Putamen (tissue), 1 donor: ENCODE results near the gene CAMK2D.

ENCODE experiments used
- DNase-seq: peaks from one replicate; pipeline ENCODE4 v3.0.0-alpha.2; 2016; ENCODE audit warnings: low spot score

CAMK2D gene

DNA sequence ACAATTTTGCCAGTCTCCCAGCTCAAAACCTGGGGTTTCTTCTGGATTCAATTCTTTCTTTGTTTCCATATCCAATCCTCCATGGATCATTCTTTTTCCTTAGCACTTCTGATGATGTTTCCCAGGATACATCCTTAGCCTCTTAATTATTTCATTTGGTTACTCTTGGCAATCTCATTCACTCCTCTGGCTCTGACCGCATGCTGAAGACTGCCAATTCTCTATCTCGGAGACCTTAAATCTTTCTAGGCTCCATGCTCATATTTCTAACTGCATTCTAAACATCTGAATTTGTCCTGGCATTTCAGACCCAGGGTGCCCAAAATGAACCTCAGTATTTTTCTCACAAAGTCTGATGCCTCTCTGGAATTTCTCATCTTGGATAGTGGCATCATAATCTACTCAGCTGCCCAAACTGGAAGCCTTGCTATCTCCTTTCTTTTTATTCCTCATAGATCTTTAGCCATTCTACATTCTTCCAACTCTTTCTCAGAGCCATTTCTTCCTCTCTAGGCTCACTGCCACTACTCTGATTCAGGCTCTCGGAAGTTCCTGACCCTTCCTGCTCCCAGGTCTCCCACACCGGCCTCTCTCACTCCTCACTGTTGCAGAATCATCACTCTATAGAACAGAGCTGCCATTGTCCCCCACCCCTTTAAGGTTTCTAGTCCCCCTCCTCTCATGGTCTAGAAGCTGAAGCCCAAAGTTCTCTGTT is 290.2 kb downstream of the CAMK2D start:
- DNase-seq: no peak

DNA sequence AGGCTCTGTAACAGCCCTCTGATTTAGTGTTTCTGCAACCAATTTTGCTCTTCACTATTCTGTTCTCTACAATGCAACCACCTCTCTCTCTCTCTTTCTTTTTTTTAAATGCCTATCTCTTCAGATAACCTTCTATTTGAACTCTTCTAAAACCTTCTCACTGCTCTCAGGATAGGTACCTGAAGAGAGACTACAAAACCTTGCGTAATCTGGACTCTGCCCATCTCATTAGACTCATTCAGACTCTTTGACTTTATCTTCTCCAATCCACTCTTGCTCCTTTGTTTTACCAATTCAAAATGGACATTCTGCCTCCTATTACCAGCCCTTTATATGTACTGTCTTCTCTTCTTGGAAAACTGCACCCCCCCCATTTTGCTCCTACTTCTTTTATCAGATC is 291.6 kb downstream of the CAMK2D start:
- no peak for DNase-seq

DNA sequence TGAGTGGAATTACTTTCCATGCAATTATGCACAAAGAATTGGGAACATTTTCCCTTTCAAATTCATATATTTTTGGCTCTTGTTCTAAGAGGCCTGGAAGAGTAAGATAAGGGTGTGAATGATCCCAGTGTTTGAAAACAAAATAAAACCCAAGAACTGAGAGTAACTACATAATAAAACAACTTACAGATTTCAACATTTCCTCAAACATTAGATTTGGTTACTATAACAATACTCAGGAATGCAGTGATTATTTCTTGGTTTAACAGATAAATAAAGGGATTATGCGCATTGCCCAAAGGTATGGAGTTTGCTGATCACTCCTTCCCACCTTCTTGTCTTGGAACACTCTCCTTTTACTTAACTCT is 292.5 kb downstream of the CAMK2D start:
- DNase-seq: no peak

DNA sequence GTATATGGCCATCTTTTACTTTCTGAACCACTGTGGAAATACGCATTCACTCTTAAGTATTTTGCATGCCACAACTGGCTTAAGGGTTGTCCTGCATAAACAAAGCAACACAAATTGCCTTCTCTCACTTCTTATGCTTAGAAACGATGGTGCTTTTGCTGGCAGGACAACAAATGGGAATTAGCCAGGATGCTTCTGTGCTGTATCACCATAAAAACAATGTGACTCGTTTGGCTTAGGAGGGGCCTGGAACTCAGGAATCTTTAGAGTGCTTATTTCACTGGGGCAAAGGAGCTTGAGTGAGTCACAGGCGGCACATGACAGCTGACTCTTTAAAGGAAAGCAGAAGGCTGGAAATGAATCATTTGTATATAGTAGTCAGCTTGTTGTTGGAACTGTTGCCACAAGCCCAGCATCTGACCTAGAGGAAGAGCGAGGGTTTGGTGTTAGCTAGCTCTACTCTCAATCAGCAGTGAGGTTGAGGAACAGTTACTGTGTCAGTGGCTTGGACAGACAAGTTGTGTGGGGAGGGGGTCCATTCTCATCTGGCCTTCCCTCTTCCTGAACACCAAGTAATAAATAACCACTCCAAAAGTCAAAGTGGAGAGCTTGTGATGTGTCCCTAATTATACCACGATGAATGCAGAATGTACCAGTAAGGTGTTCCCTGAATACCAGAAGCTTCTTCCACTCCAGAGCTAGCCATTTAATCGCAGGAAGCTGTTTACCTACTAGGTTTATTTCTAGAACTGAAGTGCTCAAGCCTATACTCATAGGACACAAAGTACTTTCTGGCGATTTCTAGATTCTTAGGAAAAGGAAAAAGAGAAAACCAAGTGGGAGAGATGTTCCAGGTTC is 293.1 kb downstream of the CAMK2D start:
- peak; percentile 40 for DNase-seq

DNA sequence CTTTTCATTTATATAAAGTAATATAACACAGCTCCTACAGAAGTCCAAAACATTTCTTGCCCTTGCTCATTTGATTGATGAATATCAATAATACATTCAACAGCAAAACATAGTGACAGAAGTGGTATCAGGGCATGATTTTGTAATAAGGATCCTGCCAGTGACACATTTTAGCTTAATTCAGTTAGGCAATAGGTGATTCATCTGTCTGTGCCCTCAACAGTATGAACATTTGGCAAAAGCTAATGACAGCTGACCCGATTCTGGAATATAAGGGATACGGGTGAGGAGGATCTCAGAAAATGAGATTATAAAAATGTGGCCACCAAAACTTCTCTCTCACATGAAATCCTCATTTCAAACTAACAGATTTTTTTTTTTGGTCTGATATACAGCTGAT is 294.0 kb downstream of the CAMK2D start:
- DNase-seq: no peak

DNA sequence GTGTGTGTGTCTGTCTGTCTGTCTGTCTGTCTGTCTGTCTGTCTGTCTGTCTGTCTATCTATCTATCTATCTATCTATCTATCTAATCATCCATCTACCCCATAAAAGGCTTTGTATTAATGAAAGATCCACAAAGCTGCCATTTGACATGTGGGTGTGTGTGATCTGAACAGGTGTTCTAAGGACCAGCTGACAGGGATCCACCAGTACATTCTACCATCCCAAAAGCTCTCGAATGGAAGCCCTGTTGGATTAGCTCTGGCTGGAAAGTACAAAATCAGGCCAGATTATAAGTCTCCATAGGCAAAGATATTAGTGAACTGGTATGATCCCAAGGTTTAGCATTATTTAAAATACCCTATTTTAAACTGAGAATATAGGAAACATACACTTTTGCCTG is 299.3 kb downstream of the CAMK2D start:
- DNase-seq: no peak

DNA sequence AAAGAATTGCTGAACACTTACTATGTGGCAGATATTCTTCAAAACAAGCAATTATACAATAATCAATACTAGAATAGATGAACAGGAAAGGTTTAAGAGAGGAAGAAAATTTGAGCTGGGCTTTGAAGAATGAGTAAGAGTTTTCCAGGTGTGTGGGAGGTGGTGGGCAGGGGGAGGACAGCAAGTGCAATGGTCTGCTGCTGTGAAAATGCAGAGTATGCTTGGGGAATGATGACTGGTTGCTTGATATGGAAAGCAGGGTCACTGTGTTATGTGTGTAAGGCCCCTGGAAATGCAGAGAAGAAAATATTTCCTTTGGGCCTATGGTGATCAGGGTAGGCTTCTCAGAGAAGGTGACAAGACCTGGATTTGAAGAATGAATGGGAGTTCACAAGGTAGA is 300.3 kb downstream of the CAMK2D start:
- DNase-seq: no peak

DNA sequence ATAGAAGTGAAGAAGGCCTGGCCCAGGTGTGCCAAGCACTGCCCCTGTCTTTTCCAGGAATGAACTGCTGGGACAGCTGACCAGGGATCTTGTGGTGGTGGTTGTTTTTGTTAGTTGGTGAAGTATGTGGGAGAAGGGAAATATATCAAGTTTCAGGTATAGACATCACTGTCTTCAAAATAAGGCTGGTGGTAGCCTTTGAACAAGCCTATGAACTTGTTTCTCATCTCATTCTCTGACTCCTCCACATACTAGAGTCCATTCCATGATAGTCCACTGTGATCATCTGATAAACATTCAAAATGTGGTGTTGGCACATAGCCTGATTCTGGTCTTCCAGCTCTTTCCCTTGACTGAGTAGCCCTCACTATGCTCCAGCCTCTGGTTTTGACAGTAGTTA is 303.7 kb downstream of the CAMK2D start:
- DNase-seq: no peak

DNA sequence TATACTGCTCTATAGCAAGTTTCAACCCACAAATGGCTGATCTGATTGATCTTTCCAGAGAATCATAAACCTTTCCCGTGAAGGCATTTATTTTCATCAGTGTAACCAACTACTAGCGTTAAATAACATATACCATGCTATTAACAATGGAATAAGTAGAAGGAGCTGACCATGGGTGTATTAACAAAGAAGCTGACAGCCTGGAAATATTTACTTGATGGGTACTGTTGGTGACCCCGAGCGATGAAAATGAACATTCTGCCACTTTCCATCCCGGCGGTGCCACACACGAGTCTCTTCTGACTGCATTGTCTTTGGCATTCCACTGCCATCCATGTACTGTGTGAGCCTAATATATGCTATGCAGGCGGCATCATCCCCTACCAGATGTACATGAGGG is 304.4 kb downstream of the CAMK2D start:
- no peak for DNase-seq

DNA sequence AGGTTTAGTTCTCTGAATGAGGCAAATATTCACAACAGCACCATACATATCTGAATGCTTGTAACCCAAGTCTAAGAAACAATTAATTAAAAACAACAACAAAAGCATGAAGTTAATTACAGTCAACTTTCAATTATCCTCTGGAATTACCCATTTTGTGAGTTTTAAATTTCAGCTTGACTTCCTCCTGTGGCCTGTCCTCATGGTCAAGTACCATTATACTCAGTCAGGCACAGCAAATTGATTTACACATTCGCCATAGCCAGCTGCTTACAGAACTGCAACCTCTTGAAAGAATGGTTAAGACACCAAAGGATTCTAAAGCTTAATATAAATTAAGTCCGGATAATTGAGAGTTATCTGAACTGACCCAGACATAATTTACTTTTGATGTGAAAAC is 306.5 kb downstream of the CAMK2D start:
- no peak for DNase-seq

DNA sequence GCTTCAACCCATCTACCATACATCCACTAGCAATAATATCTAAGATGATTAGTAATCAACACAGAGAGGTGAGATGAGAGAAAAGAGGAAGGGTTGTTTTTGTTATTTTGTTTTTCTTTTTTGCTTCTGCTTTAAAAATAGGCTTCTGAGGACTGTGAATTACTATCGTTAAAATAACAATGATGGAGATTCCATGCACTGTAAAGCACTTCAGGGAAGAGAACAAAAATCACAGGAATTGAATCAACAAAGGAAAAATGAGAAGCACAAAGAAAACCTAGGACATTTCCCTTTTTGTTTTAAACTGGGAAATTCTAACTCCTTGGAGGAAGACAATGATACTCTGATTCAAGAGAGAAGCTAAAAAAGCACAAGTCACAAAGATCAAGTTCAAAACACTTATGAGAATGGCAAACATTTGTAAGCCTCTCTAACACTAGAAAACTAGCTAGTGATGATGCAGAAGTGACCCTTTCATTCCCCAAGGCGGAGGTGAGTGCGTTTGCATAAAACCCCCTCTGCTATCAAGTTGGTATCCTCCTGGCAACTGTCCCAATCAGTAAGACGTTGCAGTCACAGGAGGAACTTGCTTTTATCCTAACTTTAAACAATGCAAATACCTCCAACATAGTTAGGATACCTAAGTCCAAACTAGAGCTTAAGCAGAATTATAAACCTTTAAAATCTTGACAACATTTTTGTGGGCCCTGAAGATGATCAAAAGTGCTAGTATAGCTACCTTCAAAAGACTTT is 308.5 kb downstream of the CAMK2D start:
- no peak for DNase-seq

DNA sequence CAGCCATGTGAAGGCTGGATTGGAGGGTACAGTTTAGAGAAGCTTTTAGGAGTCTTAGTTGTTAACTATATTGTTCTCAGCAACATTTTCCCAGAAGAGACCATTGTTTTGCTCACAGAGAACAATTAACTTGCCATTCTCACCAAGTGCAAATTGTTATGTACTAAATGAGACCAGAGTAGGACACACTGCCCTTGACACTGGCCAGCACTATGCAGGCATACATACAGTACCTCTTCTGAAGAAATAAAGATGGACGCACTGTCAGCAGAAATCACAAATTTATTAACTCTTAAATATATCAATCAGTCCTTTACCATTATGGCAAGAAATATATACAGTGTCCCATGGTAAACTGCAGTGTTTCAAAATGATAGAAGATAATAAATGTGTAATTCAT is 309.4 kb downstream of the CAMK2D start:
- no peak for DNase-seq

DNA sequence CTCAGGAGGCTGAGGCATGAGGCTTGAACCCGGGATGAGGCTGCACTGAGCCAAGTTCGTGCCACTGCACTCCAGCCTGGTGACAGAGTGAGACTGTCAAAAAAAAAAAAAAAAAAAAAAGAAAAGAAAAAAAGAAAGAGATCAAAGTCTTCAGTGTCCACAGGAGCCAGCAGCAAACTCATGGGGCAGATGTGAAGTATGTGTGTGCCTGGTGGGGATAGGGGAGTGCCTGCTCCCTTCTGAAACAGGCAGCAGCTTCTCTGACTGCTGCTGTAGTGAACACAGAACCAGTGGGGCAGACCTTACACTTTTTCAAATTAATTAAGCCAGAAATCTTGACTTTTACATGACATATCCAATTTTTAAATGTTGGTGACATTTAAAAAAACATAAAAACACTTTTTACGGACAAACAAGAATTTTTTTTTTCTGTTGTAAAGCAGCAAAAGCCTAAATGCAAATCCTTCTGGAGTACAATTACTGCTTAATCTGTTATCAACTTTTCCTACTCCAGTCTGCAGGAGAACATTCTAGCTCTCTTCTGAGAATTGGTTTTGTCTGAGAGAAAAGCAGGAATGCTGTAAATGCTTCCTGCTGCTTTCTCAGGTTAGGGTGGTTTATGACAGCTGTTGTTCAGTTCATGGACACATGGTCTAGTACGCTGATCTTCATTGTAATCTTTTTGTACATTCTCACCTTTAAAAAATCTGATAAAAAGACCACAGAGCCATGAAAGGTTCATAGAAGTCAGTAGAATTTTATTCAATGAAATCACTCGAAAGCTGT is 311.1 kb downstream of the CAMK2D start:
- DNase-seq: no peak

DNA sequence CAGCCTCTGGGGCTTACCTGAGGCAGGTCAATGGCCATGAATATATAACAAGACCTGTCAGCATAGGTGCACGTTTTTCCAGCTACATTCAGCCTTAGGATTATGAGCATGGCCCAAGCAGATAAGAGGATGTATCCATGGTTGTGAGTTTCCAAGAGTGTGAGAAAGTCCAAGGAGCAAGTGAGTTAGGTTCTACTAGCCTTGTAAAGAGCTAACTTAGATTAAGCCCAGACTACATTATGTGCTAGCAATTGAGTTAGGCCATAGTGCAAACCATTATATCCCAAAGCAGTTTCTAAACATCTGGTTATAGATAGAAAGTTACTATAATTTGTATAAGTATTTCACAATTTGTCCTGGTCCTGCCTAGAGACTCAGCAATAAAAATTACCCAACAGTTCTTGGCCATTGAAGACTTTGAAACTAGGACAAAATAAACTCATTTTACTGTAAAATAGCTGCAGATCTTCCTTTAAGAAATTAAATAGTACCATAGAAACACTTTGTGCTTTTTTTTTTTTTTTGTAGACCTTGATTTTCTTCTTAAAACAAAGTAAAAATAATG is 312.0 kb downstream of the CAMK2D start:
- no peak for DNase-seq

DNA sequence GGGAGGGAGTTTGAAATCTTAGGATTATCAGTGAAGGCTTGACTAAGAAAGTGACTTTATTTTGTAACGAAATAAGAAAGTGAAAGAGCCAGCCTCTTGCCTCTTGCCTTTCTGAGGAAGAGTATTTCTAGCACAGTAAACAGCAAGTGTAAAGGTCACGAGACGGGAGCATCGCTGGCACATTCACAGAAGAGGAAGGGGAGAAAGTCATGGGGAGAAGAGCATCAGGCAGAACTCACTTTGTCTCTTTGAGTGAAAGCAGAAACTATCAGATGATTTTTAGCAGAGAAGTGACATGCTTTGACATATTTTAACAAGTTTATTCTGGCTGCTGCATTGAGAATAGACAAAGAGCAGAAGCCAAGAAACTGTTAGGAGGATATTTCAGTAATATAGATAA is 313.8 kb downstream of the CAMK2D start:
- DNase-seq: no peak

DNA sequence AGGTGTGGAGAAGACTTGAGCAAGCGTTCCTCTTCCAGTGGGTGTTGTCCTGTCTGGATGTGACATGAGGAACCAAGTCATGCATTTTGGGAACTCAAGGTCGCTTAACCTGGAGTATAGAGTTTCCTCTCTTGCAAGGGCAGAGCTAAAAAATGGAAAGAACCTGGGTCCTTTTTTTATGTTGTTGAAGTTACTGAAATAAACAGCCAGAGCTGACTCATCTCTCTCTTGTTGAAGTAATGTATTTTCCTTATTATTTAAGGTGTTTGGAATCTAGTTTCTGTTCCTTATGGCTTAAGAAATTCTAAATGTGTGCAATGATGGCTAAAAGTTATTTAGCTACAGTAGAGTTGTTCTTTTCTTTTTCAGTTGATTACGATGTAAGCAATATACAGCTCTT is 314.5 kb downstream of the CAMK2D start:
- no peak for DNase-seq

DNA sequence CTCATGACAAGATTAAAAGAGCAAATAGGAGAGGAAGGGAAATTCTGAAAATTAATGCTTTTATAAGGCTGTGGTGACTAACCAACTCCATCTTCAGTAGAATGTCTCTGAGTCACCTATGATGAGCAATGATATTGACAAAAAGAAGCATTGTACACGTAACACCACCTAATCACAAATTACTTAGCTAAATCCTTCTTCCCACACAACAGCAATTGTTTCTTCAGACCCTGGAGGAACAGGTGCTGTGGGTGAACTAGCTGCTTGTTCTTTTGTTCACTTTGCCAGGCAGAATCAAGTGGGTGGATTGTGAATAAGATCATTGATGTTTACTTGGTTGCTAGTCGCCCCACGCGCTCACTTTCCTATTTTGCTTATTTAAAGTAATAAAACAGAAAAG is 315.5 kb downstream of the CAMK2D start:
- DNase-seq: no peak

DNA sequence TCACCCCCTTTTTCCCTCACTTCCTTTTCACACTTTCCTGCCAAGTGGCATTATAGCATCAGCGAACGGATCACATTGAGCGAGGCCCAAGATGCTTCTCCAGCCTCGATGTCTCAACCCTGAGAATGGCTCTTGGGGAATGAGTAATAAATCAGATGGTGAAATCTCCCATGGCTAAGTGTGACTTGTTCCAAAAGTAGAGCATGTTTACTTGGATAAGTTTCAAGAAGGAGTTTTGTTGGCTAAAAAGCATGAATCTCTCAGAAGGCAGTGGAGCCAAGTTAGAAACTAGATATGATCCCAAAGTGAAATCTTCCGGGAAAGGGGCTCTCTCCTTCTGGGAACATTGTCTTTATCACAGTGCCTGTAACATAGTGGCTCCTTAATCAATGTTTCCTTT is 316.3 kb downstream of the CAMK2D start:
- DNase-seq: no peak

DNA sequence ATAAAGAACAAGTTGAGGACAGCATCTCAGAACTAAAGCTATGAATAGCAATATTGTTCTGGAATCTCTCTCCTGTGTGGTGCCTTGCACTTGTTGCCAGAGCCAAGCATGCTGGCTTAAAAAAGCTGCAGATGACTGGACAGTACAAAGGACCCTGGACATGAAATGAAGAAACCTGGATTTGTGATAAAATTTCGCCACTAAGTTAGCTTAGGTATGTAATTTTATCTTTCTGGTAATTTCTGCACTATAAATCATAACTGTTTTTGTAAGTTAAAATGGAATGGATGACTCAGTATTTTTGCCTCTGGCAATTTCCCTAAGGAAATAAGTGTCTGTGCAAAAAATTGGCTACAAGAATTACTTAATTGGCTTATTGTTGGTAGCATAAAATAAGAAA is 317.2 kb downstream of the CAMK2D start:
- no peak for DNase-seq

DNA sequence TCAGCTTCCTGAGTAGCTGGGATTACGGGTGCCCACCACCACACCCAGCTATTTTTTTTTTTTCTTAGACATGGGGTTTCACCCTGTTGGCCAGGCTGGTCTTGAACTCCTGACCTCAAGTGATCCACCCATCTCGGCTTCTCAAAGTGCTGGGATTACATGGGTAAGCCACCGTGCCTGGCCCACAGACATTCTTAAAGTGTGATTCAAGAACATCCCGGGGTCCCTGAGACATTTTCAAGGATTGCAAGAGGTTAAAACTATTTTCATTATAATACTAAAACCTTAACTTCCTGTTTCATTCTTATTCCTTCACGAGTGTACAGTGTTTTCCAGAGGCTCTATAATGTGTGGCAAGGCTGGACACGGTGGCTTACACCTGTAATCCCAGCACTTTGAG is 318.7 kb downstream of the CAMK2D start:
- no peak for DNase-seq

DNA sequence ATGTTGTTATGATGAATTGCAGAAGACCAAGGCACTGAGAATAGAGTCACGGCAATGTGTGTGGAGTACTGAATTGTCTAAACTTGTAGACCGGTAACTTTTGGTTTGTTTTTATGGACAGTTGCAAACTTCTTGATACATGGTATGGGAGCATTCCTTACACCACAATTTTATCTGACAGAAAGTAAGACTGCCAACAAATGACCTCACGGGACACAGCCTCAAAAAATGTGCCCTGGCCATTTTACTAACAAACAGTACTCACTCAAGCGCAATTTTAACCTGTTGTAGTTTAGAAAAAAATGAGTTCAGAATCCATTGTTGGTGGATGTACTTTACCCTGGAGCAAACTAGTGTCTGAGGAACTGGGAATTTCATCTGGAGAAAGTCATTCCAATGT is 321.2 kb downstream of the CAMK2D start:
- DNase-seq: no peak

DNA sequence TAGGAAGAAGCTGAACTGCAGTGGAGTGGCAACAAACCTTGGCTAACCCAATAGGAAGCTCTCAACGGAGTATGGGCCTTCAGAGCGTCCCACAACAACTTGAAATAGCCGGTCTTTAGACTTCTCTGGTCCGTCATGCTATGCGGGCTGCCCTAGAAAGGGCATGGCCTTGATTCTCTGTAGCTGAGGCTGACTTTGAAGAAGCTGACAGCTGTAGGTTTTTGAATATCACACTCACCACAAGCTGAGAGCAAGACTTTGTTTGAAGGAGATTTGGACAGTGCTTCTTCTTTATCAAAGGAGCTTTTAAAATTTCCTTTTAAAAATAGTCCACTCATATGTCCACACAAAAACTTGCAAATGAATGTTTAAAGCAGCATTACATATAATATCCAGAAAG is 322.9 kb downstream of the CAMK2D start:
- no peak for DNase-seq
